ENCODE results near the gene TMEM179. TPM values are rescaled to one million over a fixed set of nuclear protein-coding genes. Genes with fewer than 3 reads are reported as not detected.

TMEM179 gene
- total RNA-seq, 2 donors from 2014 or later: 0.52 to 2.2 TPM

GRCh38 chr14:104596927-104597351 lies 7.6 kb downstream of the TMEM179 start:
- Histone ChIP-seq H3K27me3 (no peaks in the 10 kb centered on the region), H3K36me3 (no peaks in the 10 kb centered on the region), H3K4me3 (no peak overlapping the region), H3K4me1 (peaks cover 0 to 20% of the 10 kb centered on the region in 2 donors), H3K9me3 (no peaks in the 10 kb centered on the region), H3K27ac (no peak overlapping the region)
- no peak for DNase-seq (ENCODE audit: low spot score)
- TF ChIP-seq CTCF (IDR thresholded peaks at IDR 0.05): no peak

- Histone ChIP-seq H3K27me3 (no peaks in the 10 kb centered on the region), H3K27ac (no peak overlapping the region), H3K4me3 (no peak overlapping the region), H3K36me3 (no peaks in the 10 kb centered on the region), H3K4me1 (peaks cover 0 to 20% of the 10 kb centered on the region in 2 donors), H3K9me3 (no peaks in the 10 kb centered on the region)
- no peak for DNase-seq (ENCODE audit: low spot score)
- TF ChIP-seq CTCF (IDR thresholded peaks at IDR 0.05): no peak
These were observed 8.1 kb downstream of the TMEM179 start for GRCh38 chr14:104596451-104596918.

GRCh38 chr14:104595911-104596450 lies 8.6 kb downstream of the TMEM179 start:
- TF ChIP-seq CTCF (IDR thresholded peaks at IDR 0.05): no peak
- Histone ChIP-seq H3K9me3 (no peaks in the 10 kb centered on the region), H3K36me3 (no peaks in the 10 kb centered on the region), H3K4me1 (peaks cover 0 to 20% of the 10 kb centered on the region in 2 donors), H3K4me3 (no peak overlapping the region), H3K27ac (no peak overlapping the region), H3K27me3 (no peaks in the 10 kb centered on the region)
- DNase-seq (ENCODE audit: low spot score): no peak

GRCh38 chr14:104595116-104595675 lies 9.4 kb downstream of the TMEM179 start:
- Histone ChIP-seq H3K27me3 (no peaks in the 10 kb centered on the region), H3K9me3 (no peaks in the 10 kb centered on the region), H3K4me3 (no peak overlapping the region), H3K36me3 (no peaks in the 10 kb centered on the region), H3K27ac (no peak overlapping the region), H3K4me1 (peaks cover 0 to 20% of the 10 kb centered on the region in 2 donors)
- no peak for TF ChIP-seq CTCF (IDR thresholded peaks at IDR 0.05)
- DNase-seq (ENCODE audit: low spot score): no peak

GRCh38 chr14:104594310-104595046 lies 10.1 kb downstream of the TMEM179 start:
- H3K27me3 ChIP-seq: no peaks in the 10 kb centered on the region
- no peak for DNase-seq (ENCODE audit: low spot score)

More at GRCh38 chr14:104594310-104595046, 10.1 kb downstream of the TMEM179 start:
- Histone ChIP-seq H3K4me1 (peaks cover 0 to 20% of the 10 kb centered on the region in 2 donors), H3K4me3 (no peak overlapping the region), H3K27ac (no peak overlapping the region), H3K9me3 (no peaks in the 10 kb centered on the region), H3K36me3 (peaks cover 1% of the 10 kb centered on the region)
- TF ChIP-seq CTCF (IDR thresholded peaks at IDR 0.05): no peak
